ENCODE results near the gene DUSP23. TPM values are rescaled to one million over a fixed set of nuclear protein-coding genes. Genes with fewer than 3 reads are reported as not detected.

The DUSP23 gene
- polyA plus RNA-seq, 3 donors = 22.1 to 34.1 (median 31.5) TPM

- no peak for DNase-seq (ENCODE audit: extremely low read depth in 1 of 11, low read depth in 9 of 11, low spot score in 4 of 11)
Observed at GRCh38 chr1:159804924-159805323, 24.2 kb downstream of the DUSP23 start.

DNA sequence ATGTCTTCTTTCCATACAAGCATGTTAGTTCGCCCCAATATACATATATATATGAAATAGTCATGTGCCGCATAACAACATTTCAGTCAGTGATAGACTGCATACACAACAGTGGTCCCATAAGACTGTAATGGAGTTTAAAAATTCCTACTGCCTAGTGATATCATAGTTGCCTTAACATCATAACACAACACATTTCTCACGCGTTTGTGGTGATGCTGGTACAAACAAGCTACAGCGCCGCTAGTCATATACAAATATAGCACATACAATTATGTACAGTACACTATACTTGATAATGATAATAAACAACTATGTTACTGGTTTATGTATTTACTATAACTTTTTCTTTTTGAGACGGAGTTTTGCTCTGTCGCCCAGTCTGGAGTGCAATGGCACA is 35.2 kb downstream of the DUSP23 start:
- no peak for DNase-seq (ENCODE audit: extremely low read depth in 1 of 11, low read depth in 9 of 11, low spot score in 4 of 11)

- peak in 1 of 11 donors; percentile 21 for DNase-seq (ENCODE audit: extremely low read depth in 1 of 11, low read depth in 9 of 11, low spot score in 4 of 11)
Observed at GRCh38 chr1:159817276-159818041, 36.7 kb downstream of the DUSP23 start.

GRCh38 chr1:159821171-159821867 is 40.6 kb downstream of the DUSP23 start:
- DNase-seq (ENCODE audit: extremely low read depth in 1 of 11, low read depth in 9 of 11, low spot score in 4 of 11) = no peak

DNA sequence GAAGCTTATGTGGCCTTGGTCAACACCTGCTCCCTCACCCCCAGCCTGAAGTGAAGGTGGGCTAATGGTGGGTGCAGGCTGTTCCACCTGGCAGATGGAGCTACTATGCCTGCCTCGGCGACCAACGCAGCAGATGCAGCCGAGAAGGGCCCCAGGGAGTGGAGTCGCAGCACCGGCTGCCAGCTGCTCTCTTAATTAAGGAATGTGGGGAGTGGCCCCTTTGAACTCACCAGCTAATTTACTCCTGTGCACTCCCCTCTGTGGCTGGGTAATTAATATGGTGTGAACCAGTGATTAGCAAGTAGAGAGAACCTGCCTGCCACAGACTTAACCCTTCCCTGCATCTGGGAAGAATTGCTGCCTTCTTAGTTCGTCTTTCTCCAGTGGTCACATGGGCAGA is 42.6 kb downstream of the DUSP23 start:
- DNase-seq (ENCODE audit: extremely low read depth in 1 of 11, low read depth in 9 of 11, low spot score in 4 of 11) = peak in 6 of 11 donors; percentile 10 to 70 (median 41)

DNA sequence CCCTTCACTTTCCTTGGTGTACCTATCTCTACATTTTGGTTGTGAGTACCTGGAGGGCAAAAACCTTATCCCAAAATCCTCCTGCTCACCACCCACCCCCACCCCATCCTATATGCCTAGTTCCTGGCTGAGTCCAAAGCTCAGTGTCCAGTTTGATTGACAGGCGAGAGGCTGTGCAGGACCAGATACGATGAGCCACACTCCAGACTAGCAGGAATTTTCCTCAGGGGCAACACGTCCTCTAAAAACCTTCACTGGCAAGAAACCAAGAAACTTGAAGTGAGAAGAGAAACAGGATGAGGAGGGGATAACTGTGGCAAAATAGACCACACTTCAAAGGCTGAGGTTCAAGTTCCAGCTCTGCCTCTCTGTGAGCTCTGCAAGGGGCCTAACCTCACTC is 44.8 kb downstream of the DUSP23 start:
- DNase-seq (ENCODE audit: extremely low read depth in 1 of 11, low read depth in 9 of 11, low spot score in 4 of 11) = no peak

GRCh38 chr1:159826441-159827101 is 45.8 kb downstream of the DUSP23 start, which contains the start of gene SLAMF8:
Gene SLAMF8 (plus strand): TSS chr1:159826873. CDS start chr1:159826899, 26 bp downstream.
- no peak for DNase-seq (ENCODE audit: extremely low read depth in 1 of 11, low read depth in 9 of 11, low spot score in 4 of 11)

GRCh38 chr1:159827102-159827490 is 46.3 kb downstream of the DUSP23 start:
- no peak for DNase-seq (ENCODE audit: extremely low read depth in 1 of 11, low read depth in 9 of 11, low spot score in 4 of 11)

DNA sequence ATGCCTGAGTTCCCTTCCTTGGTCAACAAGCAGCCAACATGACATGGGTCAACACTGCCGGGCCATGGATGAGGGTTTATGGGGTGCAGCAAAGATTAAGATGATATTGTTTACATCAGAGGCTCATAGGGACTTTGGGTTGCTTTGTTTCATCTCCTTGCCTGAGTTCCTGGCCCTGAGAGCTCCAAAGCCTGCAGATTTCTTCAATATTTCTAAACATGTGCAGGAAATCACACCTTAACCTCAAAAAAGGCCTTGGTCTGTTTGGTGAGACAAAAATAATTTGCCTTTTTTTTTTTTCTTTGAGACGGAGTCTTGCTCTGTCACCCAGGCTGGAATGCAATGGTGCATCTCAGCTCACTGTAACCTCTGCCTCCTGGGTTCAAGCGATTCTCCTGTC is 46.8 kb downstream of the DUSP23 start:
- no peak for DNase-seq (ENCODE audit: extremely low read depth in 1 of 11, low read depth in 9 of 11, low spot score in 4 of 11)

DNA sequence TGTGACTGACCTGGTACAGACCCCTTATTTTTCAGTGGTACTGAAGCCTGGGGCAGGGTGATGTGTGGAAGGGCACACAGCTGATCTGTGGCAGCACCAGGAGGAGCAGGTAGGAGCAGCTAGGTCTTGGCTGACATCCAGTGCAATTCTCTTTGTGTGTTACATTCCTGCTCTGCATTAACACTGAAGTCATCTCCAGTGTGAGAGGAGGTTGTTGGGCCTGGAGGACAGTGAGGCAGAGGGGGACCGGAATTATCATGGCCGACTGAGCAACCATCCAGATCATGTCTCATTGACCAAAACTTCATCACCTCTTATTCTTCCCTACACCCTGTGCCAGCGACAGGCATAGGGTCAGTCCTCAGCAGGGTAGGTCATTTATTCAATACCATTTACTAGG is 47.4 kb downstream of the DUSP23 start:
- DNase-seq (ENCODE audit: extremely low read depth in 1 of 11, low read depth in 9 of 11, low spot score in 4 of 11) = no peak

- no peak for DNase-seq (ENCODE audit: extremely low read depth in 1 of 11, low read depth in 9 of 11, low spot score in 4 of 11)
Observed at GRCh38 chr1:159828581-159829272, 48.0 kb downstream of the DUSP23 start.

GRCh38 chr1:159829273-159829634 is 48.5 kb downstream of the DUSP23 start:
- peak in 1 of 11 donors; percentile 24 for DNase-seq (ENCODE audit: extremely low read depth in 1 of 11, low read depth in 9 of 11, low spot score in 4 of 11)

GRCh38 chr1:159829822-159830465 is 49.2 kb downstream of the DUSP23 start:
- DNase-seq (ENCODE audit: extremely low read depth in 1 of 11, low read depth in 9 of 11, low spot score in 4 of 11) = no peak

DNA sequence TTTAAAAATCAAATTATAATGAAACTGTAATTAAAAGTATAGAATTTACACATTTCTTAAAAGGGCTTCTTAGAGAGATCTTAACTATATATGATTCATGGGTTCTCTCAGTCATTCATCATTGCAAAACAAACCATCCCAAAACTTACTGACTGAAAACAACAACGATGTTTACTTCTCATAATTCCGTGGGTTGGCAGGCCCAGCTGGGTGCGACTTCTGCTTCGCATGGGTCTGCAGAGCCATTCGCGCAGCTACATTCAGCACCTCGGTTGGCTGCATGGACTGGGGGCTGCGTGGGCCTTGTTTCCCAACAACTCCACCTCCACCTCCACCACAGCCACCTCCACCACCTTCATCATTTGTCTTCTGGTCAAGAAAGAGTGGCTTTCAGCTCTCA is 50.0 kb downstream of the DUSP23 start:
- DNase-seq (ENCODE audit: extremely low read depth in 1 of 11, low read depth in 9 of 11, low spot score in 4 of 11) = no peak

DNA sequence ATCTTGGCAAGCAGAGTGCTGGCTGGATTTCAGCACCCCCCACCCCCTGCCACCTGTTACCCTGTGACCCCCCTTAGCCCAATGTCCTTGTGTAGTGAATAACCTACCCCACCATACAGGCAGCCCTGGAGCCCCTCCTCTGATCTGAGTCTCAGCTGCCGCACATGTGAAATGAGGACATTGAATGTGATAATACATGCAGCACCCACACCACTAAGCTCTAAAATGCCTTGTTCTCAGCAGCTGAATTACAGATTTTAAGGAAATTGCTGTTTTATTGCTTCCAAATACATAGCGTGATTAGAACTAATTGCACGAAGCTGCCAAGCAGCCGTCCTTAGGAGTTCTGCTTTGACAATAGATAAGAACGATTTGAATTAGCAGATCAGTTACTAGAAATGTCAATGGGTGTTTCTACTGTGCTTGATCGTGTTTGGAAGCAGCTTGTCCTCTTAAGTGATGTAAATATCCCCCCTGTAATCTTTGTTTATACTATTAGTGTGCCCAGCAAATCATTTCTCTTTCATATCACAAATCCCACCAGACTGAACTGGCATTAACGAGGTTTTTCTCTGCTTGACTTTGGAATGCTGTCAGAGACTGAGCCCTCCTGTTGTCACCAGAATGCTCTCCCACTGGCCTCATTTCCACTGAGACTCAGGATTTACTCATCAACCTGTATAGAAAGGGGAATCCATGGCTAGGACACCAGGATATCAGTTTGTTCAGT is 50.8 kb downstream of the DUSP23 start:
- DNase-seq (ENCODE audit: extremely low read depth in 1 of 11, low read depth in 9 of 11, low spot score in 4 of 11) = no peak

All from renal cortex interstitium (tissue), 11 donors.